Lower leg skin (tissue), 4 donors: ENCODE results near the gene MYL12B. TPM values are rescaled to one million over a fixed set of nuclear protein-coding genes. Genes with fewer than 3 reads are reported as not detected.

Source experiments
- DNase-seq, 2 donors: peaks; one replicate each; pipeline ENCODE4 v3.0.0-alpha.2; 2019; ENCODE audit warnings: low spot score in 2 of 2
- H3K4me3 ChIP-seq: fragments of 200-600 bp; sonication (generic); 2 replicates; pipeline ENCODE4 v1.5.1; 2017; ENCODE audit warnings: mild to moderate bottlenecking, low read depth; ENCODE audit not compliant: poor library complexity, severe bottlenecking
- CTCF ChIP-seq, 3 donors: fragments of 450-650 bp; IDR thresholded peaks; one replicate each; pipeline ENCODE4 v1.5.1; 2016; ENCODE audit warnings: antibody characterized with exemption in 3 of 3, mild to moderate bottlenecking in 3 of 3, moderate library complexity in 2 of 3
- POLR2A ChIP-seq, 2 donors: fragments of 450-650 bp; IDR thresholded peaks; one replicate each; pipeline ENCODE4 v1.6.1; 2016 to 2017; ENCODE audit warnings: antibody characterized with exemption in 2 of 2, mild to moderate bottlenecking in 1 of 2, moderate library complexity in 1 of 2
- WGBS, 2 donors: methylation state at CpG; one replicate each; pipeline ENCODE4 v1.1.5; 2018; 5-methylcytosine and 5-hydroxymethylcytosine counted together
- intact Hi-C: fragments of 100-400 bp; cut with DNase I; formaldehyde crosslinking; loops from one replicate; pipeline ENCODE4 v1.15.0; 2023; ENCODE audit warnings: low total_unique reads
- total RNA-seq, 4 donors: library from RNA; depleted of rRNA; stranded (reverse); fragments of >200 nt; gene quantifications; one replicate each; pipeline ENCODE4 v1.1.0, GENCODE V29; 2016

MYL12B gene
- total RNA-seq, 4 donors from 2014 or later = 240 to 360 (median 286) TPM

- 90 to 100% methylated on average over 1 of the region's 1 CpG for WGBS, 2 donors
- H3K4me3 ChIP-seq = no peak overlapping the region
- DNase-seq = no peak
- TF ChIP-seq CTCF (IDR thresholded peaks at IDR 0.05) (no peak), POLR2A (IDR thresholded peaks at IDR 0.05) (no peak)
- intact Hi-C loops = no loop called here
Observed at GRCh38 chr18:3233004-3233403, 28.9 kb upstream of the MYL12B start.

DNA sequence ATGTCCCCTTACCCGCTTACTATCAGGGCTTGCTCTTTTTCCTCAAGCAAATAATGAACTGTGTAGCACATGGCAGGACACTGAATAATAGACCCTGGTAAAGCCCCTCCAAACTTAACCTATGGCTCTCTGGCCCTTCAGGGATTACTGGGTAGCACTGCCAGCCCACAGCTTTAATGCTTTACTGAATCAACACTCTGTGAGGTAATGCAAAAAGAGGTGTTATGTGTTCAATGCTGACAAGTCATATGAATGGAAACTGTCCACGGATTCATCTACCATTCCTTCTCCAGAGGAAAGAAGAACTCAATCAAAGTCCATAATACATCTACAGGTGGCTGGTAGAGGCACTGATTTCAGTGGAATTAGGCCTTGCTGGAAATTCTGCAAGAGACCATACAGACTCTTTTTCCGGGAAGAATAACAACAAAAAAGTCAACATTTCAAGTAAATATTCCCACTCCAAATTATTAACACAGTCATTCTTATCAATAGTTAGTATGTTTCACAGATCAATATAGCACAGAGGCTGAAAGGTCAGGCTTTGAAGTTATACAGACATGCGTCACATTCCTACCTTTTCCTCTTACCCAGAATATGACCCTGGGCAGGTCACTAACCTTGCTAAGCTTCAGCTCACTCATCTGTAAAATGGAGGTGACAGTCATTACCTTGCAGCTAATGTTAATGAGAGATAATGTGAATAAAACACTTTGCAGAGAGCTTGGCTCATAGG, 28.3 kb upstream of the MYL12B start:
- intact Hi-C loops = no loop called here
- TF ChIP-seq CTCF (IDR thresholded peaks at IDR 0.05) (peak in 1 of 3 donors; percentile 25), POLR2A (IDR thresholded peaks at IDR 0.05) (no peak)
- H3K4me3 ChIP-seq = no peak overlapping the region
- 94 to 97% methylated on average over 4 of the region's 4 CpGs for WGBS, 2 donors
- DNase-seq = no peak

GRCh38 chr18:3234457-3234856, 27.5 kb upstream of the MYL12B start:
- intact Hi-C loops = no loop called here
- WGBS, 2 donors = 25 to 30% methylated on average over 5 of the region's 5 CpGs
- no peak overlapping the region for H3K4me3 ChIP-seq
- no peak for DNase-seq
- TF ChIP-seq POLR2A (IDR thresholded peaks at IDR 0.05) (no peak), CTCF (IDR thresholded peaks at IDR 0.05) (no peak)

DNA sequence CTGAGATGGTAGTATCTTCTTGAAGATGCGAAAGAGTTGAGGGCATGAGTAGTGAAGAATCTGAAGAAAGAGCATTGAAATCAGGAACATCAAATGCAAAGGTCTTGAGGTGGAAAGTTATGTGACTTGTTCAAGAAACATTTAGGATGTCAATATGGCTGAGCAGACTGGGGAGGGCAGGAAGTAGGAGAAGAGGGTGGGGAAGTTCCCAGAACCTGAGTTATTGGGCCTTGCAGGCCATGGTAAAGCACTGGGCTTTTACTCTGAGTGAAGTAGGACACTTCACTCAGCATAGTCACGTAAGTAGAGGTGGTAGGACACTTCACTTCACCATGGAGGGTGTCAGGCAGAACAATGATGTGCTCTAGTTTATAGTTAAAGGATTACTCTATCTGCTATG, 26.1 kb upstream of the MYL12B start:
- WGBS, 2 donors = 94 to 95% methylated on average over 2 of the region's 2 CpGs

GRCh38 chr18:3236470-3236869, 25.5 kb upstream of the MYL12B start:
- intact Hi-C loops = no loop called here
- no peak for DNase-seq
- no peak for TF ChIP-seq CTCF (IDR thresholded peaks at IDR 0.05)
- no peak for TF ChIP-seq POLR2A (IDR thresholded peaks at IDR 0.05)
- 56 to 59% methylated on average over 4 of the region's 4 CpGs for WGBS, 2 donors
- no peak overlapping the region for H3K4me3 ChIP-seq

More for the DNA sequence above, 26.1 kb upstream of the MYL12B start:
- intact Hi-C loops = no loop called here
- no peak for DNase-seq
- H3K4me3 ChIP-seq = no peak overlapping the region
- TF ChIP-seq CTCF (IDR thresholded peaks at IDR 0.05) (no peak), POLR2A (IDR thresholded peaks at IDR 0.05) (no peak)

GRCh38 chr18:3238742-3239141, 23.2 kb upstream of the MYL12B start:
- intact Hi-C loops = no loop called here
- WGBS, 2 donors = 95% methylated on average over 2 of the region's 2 CpGs
- H3K4me3 ChIP-seq = no peak overlapping the region
- no peak for DNase-seq
- TF ChIP-seq POLR2A (IDR thresholded peaks at IDR 0.05) (no peak), CTCF (IDR thresholded peaks at IDR 0.05) (no peak)
